K562 (cell line): Measurements from ENCODE around the gene DUSP28. TPM values are rescaled to one million over a fixed set of nuclear protein-coding genes. Genes with fewer than 3 reads are reported as not detected.

Experiments used
- ATF1 ChIP-seq, 2 experiments: fragments of 450-650 bp in 1 of 2; IDR thresholded peaks; 2 replicates each; pipeline ENCODE4 v1.6.1; 2016; ENCODE audit warnings: missing compliant biosample characterization in 1 of 2, missing genetic modification characterization in 1 of 2
- CBFA2T2 ChIP-seq: fragments of 450-650 bp; conservative IDR thresholded peaks from 2 replicates; pipeline ENCODE4 v1.6.1; 2017; ENCODE audit warnings: mild to moderate bottlenecking
- ELF1 ChIP-seq: fragments of 200-800 bp; sonication (Bioruptor generic); IDR thresholded peaks from 2 replicates; pipeline ENCODE4 v1.6.1; 2016; ENCODE audit warnings: missing genetic modification characterization, missing compliant biosample characterization
- FOXP1 ChIP-seq: sonication (generic); formaldehyde crosslinking; IDR thresholded peaks from 2 replicates; pipeline ENCODE4 v1.8.0; 2022; ENCODE audit warnings: mild to moderate bottlenecking, missing genetic modification reagents
- FUS ChIP-seq: fragments of 200-400 bp; formaldehyde crosslinking; optimal IDR thresholded peaks from 2 replicates; pipeline ENCODE3; 2017; ENCODE audit warnings: low read depth, low read length
- GABPB2 ChIP-seq: fragments of 250-450 bp; sonication (Bioruptor Pico); conservative IDR thresholded peaks from 2 replicates; pipeline ENCODE4 v1.5.1; 2021; ENCODE audit warnings: mild to moderate bottlenecking
- GTF2B ChIP-seq: IDR thresholded peaks from 2 replicates; pipeline ENCODE4 v1.6.1; 2011; ENCODE audit not compliant: insufficient read length; ENCODE audit errors: extremely low read depth
- HNRNPL ChIP-seq: fragments of 200-400 bp; formaldehyde crosslinking; IDR thresholded peaks from 2 replicates; pipeline ENCODE4 v1.6.1; 2017; ENCODE audit warnings: low read depth, mild to moderate bottlenecking, low read length
- KLF6 ChIP-seq: fragments of 250-450 bp; sonication (Bioruptor Pico); IDR thresholded peaks from 2 replicates; pipeline ENCODE4 v1.4.0; 2020; ENCODE audit warnings: mild to moderate bottlenecking, moderate library complexity, borderline replicate concordance
- MXI1 ChIP-seq: IDR thresholded peaks from 2 replicates; pipeline ENCODE4 v1.6.1; 2011; ENCODE audit warnings: low read depth, mild to moderate bottlenecking, improper control_type of control experiment, low read length
- NFATC3 ChIP-seq: fragments of 450-650 bp; IDR thresholded peaks from 2 replicates; pipeline ENCODE4 v1.6.1; 2017; ENCODE audit warnings: mild to moderate bottlenecking
- RBM15 ChIP-seq: fragments of 200-400 bp; formaldehyde crosslinking; IDR thresholded peaks from 2 replicates; pipeline ENCODE4 v1.6.1; 2018; ENCODE audit warnings: mild to moderate bottlenecking, low read length, moderate library complexity; ENCODE audit not compliant: insufficient read depth
- RBM39 ChIP-seq: fragments of 200-400 bp; formaldehyde crosslinking; optimal IDR thresholded peaks from 2 replicates; pipeline ENCODE3; 2018; ENCODE audit warnings: low read depth, low read length
- RERE ChIP-seq: sonication (generic); formaldehyde crosslinking; IDR thresholded peaks from 2 replicates; pipeline ENCODE4 v1.8.0; 2023; ENCODE audit warnings: missing genetic modification reagents, mild to moderate bottlenecking, borderline replicate concordance
- RNF219 ChIP-seq: fragments of 250-450 bp; sonication (Bioruptor Pico); IDR thresholded peaks from 2 replicates; pipeline ENCODE4 v1.5.0; 2022; ENCODE audit warnings: mild to moderate bottlenecking
- SPI1 ChIP-seq: IDR thresholded peaks from 2 replicates; pipeline ENCODE4 v1.6.1; 2011; ENCODE audit warnings: low read depth, low read length, control low read depth, borderline replicate concordance
- STAT5A ChIP-seq: IDR thresholded peaks from 2 replicates; pipeline ENCODE4 v1.6.1; 2012; ENCODE audit warnings: low read length, inconsistent platforms, borderline replicate concordance
- TCF15 ChIP-seq: fragments of 250-450 bp; sonication (Bioruptor Pico); IDR thresholded peaks from 2 replicates; pipeline ENCODE4 v1.8.0; 2022; ENCODE audit warnings: moderate library complexity, mild to moderate bottlenecking, inconsistent platforms
- ZNF354B ChIP-seq: fragments of 250-450 bp; sonication (Bioruptor Pico); IDR thresholded peaks from 2 replicates; pipeline ENCODE4 v1.4.0; 2020
- ZNF77 ChIP-seq: fragments of 250-450 bp; sonication (Bioruptor Pico); IDR thresholded peaks from 2 replicates; pipeline ENCODE4 v1.5.0; 2020
- polyA plus RNA-seq, 8 experiments: library from polyadenylated mRNA; depleted of rRNA in 4 of 8; stranded (reverse) in 5 of 8; unstranded in 3 of 8; fragments of >200 nt; fragmentation: Nextera tagmentation in 2 of 8; fragmentation: Illumina TruSeq in 1 of 8; extraction: Ambion mirVana in 2 of 8; extraction: Trizol in 1 of 8; gene quantifications; 2 replicates each; pipeline versions ENCODE4 v1.2.1 to v1.2.3, GENCODE V29; 2011 to 2014; ENCODE audit warnings: inconsistent platforms in 1 of 8, missing spikeins in 1 of 8
- total RNA-seq, 7 experiments: library from RNA; depleted of rRNA in 6 of 7; stranded (reverse); fragments of >200 nt in 6 of 7; fragmentation: Illumina TruSeq in 2 of 7; extraction: Trizol in 2 of 7; gene quantifications; 2 replicates each; pipeline versions ENCODE4 v1.2.1 to v1.2.3, GENCODE V29; 2011 to 2021; ENCODE audit warnings: low replicate concordance in 1 of 7

DUSP28 gene
- total and polyA plus RNA-seq, 9 of the 15 experiments (the other 6 are each of a cell fraction or from before 2014, with no cell fraction given), result 2.8 to 8.1 (median 4.2) TPM

- TF ChIP-seq RNF219 (CRISPR knock-in tag) (no peak), GABPB2 (CRISPR knock-in tag) (no peak), HNRNPL (no peak), FUS (no peak), ATF1 (CRISPR knock-in tag; IDR thresholded peaks at IDR 0.05) (no peak), ATF1 (tag; IDR thresholded peaks at IDR 0.05) (peak; percentile 50), STAT5A (peak; percentile 37; the same call in 1 of the 2 replicates), TCF15 (CRISPR knock-in tag) (no peak), ELF1 (tag) (peak; percentile 94), RBM39 (no peak), GTF2B (no peak), SPI1 (peak; percentile 43; the same call in 1 of the 2 replicates), KLF6 (CRISPR knock-in tag) (no peak; the same call in 1 of the 2 replicates), RERE (CRISPR knock-in tag) (no peak), CBFA2T2 (peak; percentile 70), FOXP1 (CRISPR knock-in tag) (no peak), NFATC3 (no peak), ZNF77 (no peak), RBM15 (no peak), MXI1 (no peak), ZNF354B (CRISPR knock-in tag) (no peak)
These were observed 5.4 kb downstream of the DUSP28 start (continued) for GRCh38 chr2:240565333-240566202.
